GM20000 (cell line): ENCODE results near the gene OLIG3.

Experiments
- DNase-seq: peaks from one replicate; pipeline ENCODE4 v3.0.0; 2012; ENCODE audit warnings: low spot score
- CTCF ChIP-seq: IDR thresholded peaks from 2 replicates; pipeline ENCODE4 v1.5.1; 2012; ENCODE audit warnings: mild to moderate bottlenecking, control low read depth; ENCODE audit errors: extremely low read depth, missing control alignments

The OLIG3 gene

GRCh38 chr6:137510923-137511322 is 16.7 kb upstream of the OLIG3 start:
- no peak for DNase-seq
- TF ChIP-seq CTCF, result no peak

- DNase-seq, result no peak
- TF ChIP-seq CTCF, result no peak
These were observed 4.4 kb upstream of the OLIG3 start for GRCh38 chr6:137498481-137499190.

GRCh38 chr6:137497721-137498463 is 3.7 kb upstream of the OLIG3 start:
- no peak for TF ChIP-seq CTCF
- DNase-seq, result peak; percentile 36

GRCh38 chr6:137496909-137497720 is 2.9 kb upstream of the OLIG3 start:
- peak; percentile 31 for DNase-seq
- TF ChIP-seq CTCF, result no peak

- DNase-seq, result peak; percentile 45
- no peak for TF ChIP-seq CTCF
These were observed 2.2 kb upstream of the OLIG3 start for GRCh38 chr6:137496368-137496767.

GRCh38 chr6:137495703-137496336 is 1.6 kb upstream of the OLIG3 start:
- no peak for TF ChIP-seq CTCF

More at GRCh38 chr6:137495703-137496336, 1.6 kb upstream of the OLIG3 start:
- DNase-seq, result peak; percentile 47
